Activated T-cell treated with anti-CD3 and anti-CD28 coated beads, Interleukin-2, amount 50 U/mL, for 24 hours (primary cell): ENCODE measurements around the gene C18orf32.
"Not testable (repeated sequence)": the region's sequence is repeated elsewhere in the genome, so short reads cannot be mapped to it uniquely, and the experiment has no call there.

Experiments
- DNase-seq: peaks from one replicate; pipeline ENCODE4 v3.0.0-alpha.2; 2020
- H3K27ac Mint-ChIP-seq: 2 replicates; pipeline ENCODE4 v1.8.0; 2020; ENCODE audit warnings: mild to moderate bottlenecking, mixed read lengths
- H3K27me3 Mint-ChIP-seq: 2 replicates; pipeline ENCODE4 v1.8.0; 2020; ENCODE audit warnings: mixed read lengths
- H3K36me3 Mint-ChIP-seq: 2 replicates; pipeline ENCODE4 v1.8.0; 2020; ENCODE audit warnings: low read depth, mixed read lengths
- H3K4me1 Mint-ChIP-seq: 2 replicates; pipeline ENCODE4 v1.8.0; 2020; ENCODE audit warnings: low read depth, mixed read lengths
- H3K4me3 Mint-ChIP-seq: 2 replicates; pipeline ENCODE4 v1.8.0; 2020; ENCODE audit warnings: mild to moderate bottlenecking, moderate library complexity, mixed read lengths
- H3K9me3 Mint-ChIP-seq: 2 replicates; pipeline ENCODE4 v1.8.0; 2020; ENCODE audit warnings: mixed read lengths

Gene C18orf32

DNA sequence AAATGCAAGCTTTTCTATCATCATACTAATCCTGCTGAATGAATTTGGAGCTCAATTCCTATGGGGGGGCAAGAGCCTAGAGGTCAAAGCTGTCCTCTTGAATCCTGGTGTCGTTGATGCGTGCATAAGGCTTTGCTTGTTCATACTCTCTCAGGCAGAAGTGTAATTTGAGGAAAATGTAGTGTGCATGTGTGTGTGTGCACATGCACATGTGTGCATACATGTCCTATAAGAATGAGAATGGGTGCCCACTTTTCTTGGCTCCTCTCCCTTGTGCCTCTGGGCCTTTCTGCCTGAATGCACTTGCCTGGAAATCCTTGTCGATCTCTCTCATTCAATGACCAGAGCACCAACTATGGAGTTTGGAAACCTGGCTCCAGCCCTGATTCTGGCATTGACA lies 28.5 kb upstream of the C18orf32 start:
- H3K4me1 Mint-ChIP-seq, result no peaks in the 10 kb centered on the region
- no peak for DNase-seq
- no peaks in the 10 kb centered on the region for H3K36me3 Mint-ChIP-seq
- no peak overlapping the region for H3K4me3 Mint-ChIP-seq
- no peaks in the 10 kb centered on the region for H3K9me3 Mint-ChIP-seq
- H3K27me3 Mint-ChIP-seq, result no peaks in the 10 kb centered on the region
- H3K27ac Mint-ChIP-seq, result no peak overlapping the region

DNA sequence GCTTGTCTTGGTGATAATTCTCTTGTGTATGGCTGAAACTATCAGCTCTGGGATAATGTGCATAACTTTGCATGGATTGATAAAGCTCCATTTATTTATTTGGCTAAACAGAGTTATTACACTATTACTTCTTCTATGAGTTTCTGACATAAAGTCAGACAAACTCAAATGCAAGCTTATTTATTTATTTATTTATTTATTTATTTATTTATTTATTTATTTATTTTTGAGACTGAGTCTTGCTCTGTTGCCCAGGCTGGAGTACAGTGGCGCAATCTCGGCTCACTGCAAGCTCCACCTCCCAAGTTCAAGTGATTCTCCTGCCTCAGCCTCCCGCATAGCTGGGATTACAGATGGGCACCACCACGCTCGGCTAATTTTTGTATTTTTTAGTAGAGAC lies 28.0 kb upstream of the C18orf32 start:
- not testable (repeated sequence) for H3K4me1 Mint-ChIP-seq, H3K27ac Mint-ChIP-seq, DNase-seq, H3K9me3 Mint-ChIP-seq, H3K36me3 Mint-ChIP-seq, H3K27me3 Mint-ChIP-seq, H3K4me3 Mint-ChIP-seq

DNA sequence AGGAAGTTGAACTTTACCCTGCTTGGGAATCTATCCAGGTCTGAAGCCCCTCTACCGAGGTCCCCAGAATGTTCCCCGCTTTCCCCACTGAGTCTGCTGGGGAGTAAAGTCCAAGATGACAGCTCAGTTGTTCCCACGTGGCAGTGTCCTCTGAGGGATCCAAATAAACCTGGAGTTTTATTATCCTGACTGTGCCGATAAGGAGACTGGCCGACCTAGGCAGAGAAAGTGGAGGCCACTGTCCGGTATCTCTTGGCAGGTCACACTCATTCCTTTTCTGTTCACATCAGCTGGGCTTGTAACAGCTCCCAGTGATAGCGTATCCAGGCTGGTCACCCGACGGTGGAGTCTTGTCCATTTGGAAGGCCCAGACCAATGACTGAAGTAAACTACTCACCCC lies 27.5 kb upstream of the C18orf32 start:
- no peaks in the 10 kb centered on the region for H3K36me3 Mint-ChIP-seq
- H3K27me3 Mint-ChIP-seq, result no peaks in the 10 kb centered on the region

GRCh38 chr18:49512876-49513275 lies 25.8 kb upstream of the C18orf32 start:
- H3K27ac Mint-ChIP-seq, H3K4me3 Mint-ChIP-seq, H3K36me3 Mint-ChIP-seq, H3K9me3 Mint-ChIP-seq, H3K4me1 Mint-ChIP-seq, DNase-seq, H3K27me3 Mint-ChIP-seq: not testable (repeated sequence)

More for the DNA sequence above, 27.5 kb upstream of the C18orf32 start:
- Mint-ChIP-seq H3K4me1 (no peaks in the 10 kb centered on the region), H3K9me3 (no peaks in the 10 kb centered on the region), H3K4me3 (no peak overlapping the region), H3K27ac (no peak overlapping the region)
- no peak for DNase-seq

DNA sequence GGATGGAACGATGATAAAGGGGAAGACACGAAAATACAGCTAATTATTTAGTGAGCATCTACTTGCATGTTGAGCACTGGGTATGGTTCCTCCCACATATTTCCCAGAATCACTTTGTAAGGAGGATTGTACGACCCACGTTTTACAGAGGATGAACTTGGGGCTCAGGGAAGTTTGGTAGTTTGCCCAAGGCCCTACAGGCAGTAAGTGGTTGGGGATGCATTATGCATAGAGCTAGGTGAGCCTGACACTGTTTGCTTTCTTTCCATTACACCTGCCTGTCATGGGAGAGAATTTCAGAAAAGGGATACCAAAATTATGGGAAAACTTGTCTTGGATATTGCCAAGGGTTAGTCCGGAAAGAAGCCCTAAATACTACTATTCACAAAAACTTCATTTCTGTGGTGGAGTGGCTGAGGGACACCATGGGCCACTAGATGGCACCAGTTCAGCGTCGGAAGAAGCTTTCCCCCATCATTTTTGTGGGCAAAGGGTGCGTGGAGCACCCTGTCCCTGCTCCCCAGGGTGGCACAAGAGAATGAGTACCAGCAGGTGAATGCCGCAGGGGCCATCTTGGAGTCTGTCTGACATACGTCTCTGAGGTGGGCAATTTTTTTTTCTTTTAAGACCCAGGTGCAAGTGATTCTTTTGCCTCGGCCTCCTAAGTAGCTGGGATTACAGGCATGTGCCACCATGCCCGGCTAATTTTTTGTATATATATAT lies 23.5 kb upstream of the C18orf32 start:
- DNase-seq, result peak; percentile 67
- Mint-ChIP-seq H3K4me3 (no peak overlapping the region), H3K4me1 (no peaks in the 10 kb centered on the region), H3K9me3 (no peaks in the 10 kb centered on the region), H3K36me3 (no peaks in the 10 kb centered on the region), H3K27ac (no peak overlapping the region), H3K27me3 (peaks cover 16% of the 10 kb centered on the region)

DNA sequence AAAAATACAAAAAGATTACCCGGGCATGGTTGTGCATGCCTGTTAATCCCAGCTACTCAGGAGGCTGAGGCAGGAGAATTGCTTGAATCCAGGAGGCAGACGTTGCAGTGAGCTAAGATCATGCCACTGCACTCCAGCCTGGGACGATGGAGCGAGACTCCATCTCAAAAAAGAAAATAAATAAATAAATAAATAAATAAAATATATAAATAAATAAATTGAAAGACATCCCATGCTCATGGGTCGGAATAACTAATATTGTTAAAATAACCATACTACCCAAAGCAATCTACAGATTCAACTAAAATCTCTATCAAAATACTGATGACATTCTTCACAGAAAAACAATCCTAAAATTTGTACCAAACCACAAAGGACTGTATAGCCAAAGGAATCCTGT lies 19.4 kb upstream of the C18orf32 start:
- peaks cover 21% of the 10 kb centered on the region for H3K27me3 Mint-ChIP-seq
- H3K4me1 Mint-ChIP-seq, H3K9me3 Mint-ChIP-seq, DNase-seq, H3K4me3 Mint-ChIP-seq, H3K27ac Mint-ChIP-seq, H3K36me3 Mint-ChIP-seq: not testable (repeated sequence)

DNA sequence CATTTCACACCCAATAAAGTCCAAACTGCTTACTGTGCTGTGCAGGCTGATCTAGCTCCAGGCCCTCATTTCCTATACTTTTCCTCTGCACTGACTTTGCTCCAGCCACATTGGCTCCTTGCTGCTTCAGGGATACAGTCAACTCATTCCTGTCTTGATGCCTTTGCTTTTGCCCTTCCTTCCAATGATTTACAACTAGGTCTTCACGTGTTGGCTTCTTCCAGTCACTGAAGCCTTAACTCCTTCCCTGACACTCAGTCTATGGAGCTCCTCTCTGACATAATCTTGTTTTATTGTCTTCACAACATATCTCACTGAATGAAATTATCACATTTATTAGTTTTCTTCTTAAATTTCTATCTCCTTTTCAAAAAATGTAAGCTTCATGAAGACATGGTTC lies 16.9 kb upstream of the C18orf32 start:
- H3K9me3 Mint-ChIP-seq, result no peaks in the 10 kb centered on the region
- no peak overlapping the region for H3K27ac Mint-ChIP-seq
- H3K4me1 Mint-ChIP-seq, result no peaks in the 10 kb centered on the region
- peaks cover 38% of the 10 kb centered on the region for H3K27me3 Mint-ChIP-seq
- H3K4me3 Mint-ChIP-seq, result no peak overlapping the region
- DNase-seq, result no peak
- H3K36me3 Mint-ChIP-seq, result no peaks in the 10 kb centered on the region

- Mint-ChIP-seq H3K4me1 (no peaks in the 10 kb centered on the region), H3K27me3 (peaks cover 22% of the 10 kb centered on the region), H3K4me3 (no peak overlapping the region), H3K36me3 (no peaks in the 10 kb centered on the region), H3K27ac (no peak overlapping the region), H3K9me3 (no peaks in the 10 kb centered on the region)
- DNase-seq, result no peak
These were observed 13.3 kb upstream of the C18orf32 start for GRCh38 chr18:49500201-49500921.

- no peaks in the 10 kb centered on the region for H3K4me1 Mint-ChIP-seq
- no peaks in the 10 kb centered on the region for H3K36me3 Mint-ChIP-seq
- H3K4me3 Mint-ChIP-seq, result no peak overlapping the region
- no peak for DNase-seq
- no peak overlapping the region for H3K27ac Mint-ChIP-seq
- H3K27me3 Mint-ChIP-seq, result peaks cover 22% of the 10 kb centered on the region
- H3K9me3 Mint-ChIP-seq, result no peaks in the 10 kb centered on the region
These were observed 12.1 kb upstream of the C18orf32 start for GRCh38 chr18:49499046-49499637.

DNA sequence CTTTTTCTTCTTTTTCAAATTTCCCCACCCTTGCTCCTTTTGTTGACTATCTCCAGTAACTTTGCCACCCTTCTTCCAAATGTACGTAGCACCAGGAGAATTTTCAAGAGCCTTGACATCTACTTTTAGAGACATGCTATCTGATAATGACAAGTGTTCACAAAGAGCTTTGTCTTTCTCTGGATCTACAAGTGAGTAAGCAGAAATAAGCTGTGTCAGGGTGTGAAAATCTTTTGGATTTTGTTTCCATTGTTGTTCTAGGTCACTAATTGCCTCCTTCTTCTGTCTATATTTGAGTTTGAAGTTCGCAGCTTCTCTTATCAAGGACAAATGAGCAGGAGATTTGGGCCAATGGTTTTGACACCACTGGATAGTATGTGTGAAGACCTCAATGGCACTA lies 8.4 kb upstream of the C18orf32 start:
- no peak for DNase-seq
- H3K27me3 Mint-ChIP-seq, result peaks cover 11% of the 10 kb centered on the region
- no peaks in the 10 kb centered on the region for H3K9me3 Mint-ChIP-seq
- no peak overlapping the region for H3K4me3 Mint-ChIP-seq
- no peak overlapping the region for H3K27ac Mint-ChIP-seq
- H3K4me1 Mint-ChIP-seq, result peaks cover 13% of the 10 kb centered on the region
- H3K36me3 Mint-ChIP-seq, result peaks cover 19% of the 10 kb centered on the region

DNA sequence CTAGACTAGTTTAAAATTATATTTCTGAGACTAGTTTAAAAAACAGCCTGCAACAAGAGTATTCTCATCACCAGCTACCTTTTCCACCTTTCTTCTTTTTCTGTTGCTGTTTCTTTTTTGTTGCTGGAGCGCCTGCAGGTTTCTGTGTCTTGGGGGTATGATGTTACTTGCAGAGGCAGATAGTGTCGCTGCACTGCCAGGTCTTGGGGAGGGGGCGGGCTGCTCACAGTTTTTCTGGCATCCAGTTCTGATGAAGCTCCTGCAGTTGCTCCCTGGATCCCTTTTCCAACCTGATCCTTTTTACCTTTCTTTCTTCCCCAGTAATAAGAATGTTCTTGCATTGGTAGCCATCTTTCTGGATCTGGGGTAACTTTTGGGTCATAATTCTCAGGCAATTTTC lies 8.0 kb upstream of the C18orf32 start:
- H3K4me1 Mint-ChIP-seq, result peaks cover 17% of the 10 kb centered on the region
- H3K9me3 Mint-ChIP-seq, result no peaks in the 10 kb centered on the region
- no peak for DNase-seq
- H3K27ac Mint-ChIP-seq, result no peak overlapping the region
- no peak overlapping the region for H3K4me3 Mint-ChIP-seq
- H3K27me3 Mint-ChIP-seq, result peaks cover 7% of the 10 kb centered on the region
- peaks cover 23% of the 10 kb centered on the region for H3K36me3 Mint-ChIP-seq

GRCh38 chr18:49494660-49495059 lies 7.6 kb upstream of the C18orf32 start:
- Mint-ChIP-seq H3K27ac (no peak overlapping the region), H3K4me3 (no peak overlapping the region)
- no peak for DNase-seq

DNA sequence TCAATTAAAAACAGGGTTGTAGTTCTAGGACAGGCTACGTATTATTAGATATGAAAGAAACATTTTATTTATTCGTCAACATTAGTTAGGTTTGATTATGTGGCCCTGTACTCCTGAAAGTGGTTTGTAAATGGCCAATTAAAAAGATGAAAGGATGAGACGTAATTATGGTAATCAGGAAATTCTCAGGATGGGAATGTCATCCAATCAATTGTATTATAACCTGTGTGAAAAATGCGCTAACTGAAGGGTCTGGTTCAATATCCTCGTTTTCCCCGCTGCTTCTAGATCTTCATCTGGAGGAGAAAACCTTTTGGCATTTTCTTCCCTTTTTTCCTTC lies 5.6 kb upstream of the C18orf32 start:
- H3K4me3 Mint-ChIP-seq, result peak overlapping the region; percentile 99
- H3K36me3 Mint-ChIP-seq, result peaks cover 47% of the 10 kb centered on the region
- peak overlapping the region; percentile 100 for H3K27ac Mint-ChIP-seq
- DNase-seq, result no peak
- H3K9me3 Mint-ChIP-seq, result no peaks in the 10 kb centered on the region
- no peaks in the 10 kb centered on the region for H3K27me3 Mint-ChIP-seq
- H3K4me1 Mint-ChIP-seq, result peaks cover 40% of the 10 kb centered on the region

More at GRCh38 chr18:49494660-49495059, 7.6 kb upstream of the C18orf32 start:
- H3K27me3 Mint-ChIP-seq, result peaks cover 5% of the 10 kb centered on the region
- H3K9me3 Mint-ChIP-seq, result no peaks in the 10 kb centered on the region
- H3K4me1 Mint-ChIP-seq, result peaks cover 21% of the 10 kb centered on the region
- H3K36me3 Mint-ChIP-seq, result peaks cover 27% of the 10 kb centered on the region

GRCh38 chr18:49491857-49492693 lies 5.0 kb upstream of the C18orf32 start, which contains the start of gene RPL17:
RPL17 (minus strand) TSS chr18:49492465.
- Mint-ChIP-seq H3K27ac (peak within 1 kb of the TSS; percentile 100), H3K36me3 (peaks cover 53% of the 10 kb centered on the region), H3K9me3 (no peaks in the 10 kb centered on the region), H3K4me1 (peaks cover 45% of the 10 kb centered on the region), H3K27me3 (no peaks in the 10 kb centered on the region), H3K4me3 (peak within 1 kb of the TSS; percentile 99)
- DNase-seq, result peak; percentile 88
